GM12865 (cell line): ENCODE results near the gene MT1F.

ENCODE experiments used
- DNase-seq: peaks from one replicate; pipeline ENCODE4 v3.0.0; 2010; ENCODE audit warnings: low read depth
- H3K4me3 ChIP-seq: 2 replicates; pipeline ENCODE4 v1.5.1; 2011; ENCODE audit warnings: mild to moderate bottlenecking, low read depth, low read length, control low read depth
- CTCF ChIP-seq: IDR thresholded peaks from 2 replicates; pipeline ENCODE4 v1.5.1; 2011; ENCODE audit warnings: low read length, control low read depth, low read depth, inconsistent platforms; ENCODE audit not compliant: insufficient read depth; ENCODE audit errors: missing control alignments

MT1F gene

GRCh38 chr16:56691885-56692284 lies 34.1 kb downstream of the MT1F start:
- no peak for DNase-seq
- no peak for TF ChIP-seq CTCF
- no peak overlapping the region for H3K4me3 ChIP-seq

GRCh38 chr16:56695246-56695645 lies 37.5 kb downstream of the MT1F start:
- no peak for DNase-seq
- TF ChIP-seq CTCF, result no peak
- H3K4me3 ChIP-seq, result no peak overlapping the region

- TF ChIP-seq CTCF, result no peak
Observed at GRCh38 chr16:56697456-56698155, 39.8 kb downstream of the MT1F start.

GRCh38 chr16:56700195-56700594 lies 42.4 kb downstream of the MT1F start:
- TF ChIP-seq CTCF, result no peak
- no peak overlapping the region for H3K4me3 ChIP-seq
- DNase-seq, result no peak

More at GRCh38 chr16:56697456-56698155, 39.8 kb downstream of the MT1F start:
- DNase-seq, result no peak
- H3K4me3 ChIP-seq, result no peak overlapping the region

- no peak for DNase-seq
- H3K4me3 ChIP-seq, result no peak overlapping the region
- no peak for TF ChIP-seq CTCF
Observed at GRCh38 chr16:56700631-56701030, 42.9 kb downstream of the MT1F start.

GRCh38 chr16:56701534-56701933 lies 43.8 kb downstream of the MT1F start:
- no peak overlapping the region for H3K4me3 ChIP-seq
- no peak for TF ChIP-seq CTCF
- DNase-seq, result no peak

- no peak for TF ChIP-seq CTCF
- DNase-seq, result no peak
- no peak overlapping the region for H3K4me3 ChIP-seq
Observed at GRCh38 chr16:56702836-56703235, 45.1 kb downstream of the MT1F start.
